A549 treated with DMSO at 1 μM for 4 hours (cell line): ENCODE measurements around the gene PHLDA1. TPM values are rescaled to one million over a fixed set of nuclear protein-coding genes. Genes with fewer than 3 reads are reported as not detected.

Experiments used
- total RNA-seq: library from RNA; stranded (reverse); fragments of 200-300 nt; extraction: Qiagen RNA extraction; gene quantifications from 5 replicates; pipeline ENCODE4 v1.2.3, GENCODE V29; 2022; ENCODE audit warnings: low read depth

PHLDA1 gene
- total RNA-seq = 47.7 to 64.4 TPM (median 60.4 TPM) in 5 replicates

GRCh38 chr12:76031414-76032042, at the start of gene PHLDA1:
Gene PHLDA1 (minus strand): TSS chr12:76031776.

Other genes with a start within 250 kb of the PHLDA1 start
- 596 to 758 TPM (median 665 TPM) in 5 replicates for gene NAP1L1, start 52.9 kb upstream of the PHLDA1 start, total RNA-seq